Vagina (tissue), 2 donors: ENCODE measurements around the gene BRSK2.

Experiments
- POLR2A ChIP-seq, 2 donors: fragments of 450-650 bp; IDR thresholded peaks; one replicate each; pipeline ENCODE4 v1.6.1; 2017; ENCODE audit warnings: antibody characterized with exemption in 2 of 2, mild to moderate bottlenecking in 2 of 2, moderate library complexity in 2 of 2
- TF ChIP-seq, protein P1 (sequence below), 3 experiments: fragments of 450-650 bp in 2 of 3; fragments of 200-600 bp in 1 of 3; sonication (generic) in 1 of 3; IDR thresholded peaks; one replicate each; pipeline ENCODE4 v1.5.1; 2017 to 2019; ENCODE audit warnings: antibody characterized with exemption in 3 of 3, mild to moderate bottlenecking in 2 of 3, moderate library complexity in 2 of 3

- TF ChIP-seq, protein P1, sequence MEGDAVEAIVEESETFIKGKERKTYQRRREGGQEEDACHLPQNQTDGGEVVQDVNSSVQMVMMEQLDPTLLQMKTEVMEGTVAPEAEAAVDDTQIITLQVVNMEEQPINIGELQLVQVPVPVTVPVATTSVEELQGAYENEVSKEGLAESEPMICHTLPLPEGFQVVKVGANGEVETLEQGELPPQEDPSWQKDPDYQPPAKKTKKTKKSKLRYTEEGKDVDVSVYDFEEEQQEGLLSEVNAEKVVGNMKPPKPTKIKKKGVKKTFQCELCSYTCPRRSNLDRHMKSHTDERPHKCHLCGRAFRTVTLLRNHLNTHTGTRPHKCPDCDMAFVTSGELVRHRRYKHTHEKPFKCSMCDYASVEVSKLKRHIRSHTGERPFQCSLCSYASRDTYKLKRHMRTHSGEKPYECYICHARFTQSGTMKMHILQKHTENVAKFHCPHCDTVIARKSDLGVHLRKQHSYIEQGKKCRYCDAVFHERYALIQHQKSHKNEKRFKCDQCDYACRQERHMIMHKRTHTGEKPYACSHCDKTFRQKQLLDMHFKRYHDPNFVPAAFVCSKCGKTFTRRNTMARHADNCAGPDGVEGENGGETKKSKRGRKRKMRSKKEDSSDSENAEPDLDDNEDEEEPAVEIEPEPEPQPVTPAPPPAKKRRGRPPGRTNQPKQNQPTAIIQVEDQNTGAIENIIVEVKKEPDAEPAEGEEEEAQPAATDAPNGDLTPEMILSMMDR (IDR thresholded peaks at IDR 0.05): no peak
- no peak for TF ChIP-seq POLR2A (IDR thresholded peaks at IDR 0.05)
Measured at GRCh38 chr11:1440496-1440895, 50.8 kb downstream of the BRSK2 start.
